Suprapubic skin (tissue), 3 donors: ENCODE measurements around the gene CCDC63.

Experiments used
- CTCF ChIP-seq, 2 donors: fragments of 200-600 bp in 1 of 2; fragments of 450-650 bp in 1 of 2; sonication (generic) in 1 of 2; IDR thresholded peaks; one replicate each; pipeline ENCODE4 v1.5.1; 2016 to 2019; ENCODE audit warnings: antibody characterized with exemption in 2 of 2, mild to moderate bottlenecking in 1 of 2, moderate library complexity in 1 of 2
- POLR2A ChIP-seq, 2 donors: fragments of 450-650 bp; IDR thresholded peaks; one replicate each; pipeline ENCODE4 v1.6.1; 2017; ENCODE audit warnings: antibody characterized with exemption in 2 of 2, mild to moderate bottlenecking in 2 of 2, moderate library complexity in 2 of 2

- TF ChIP-seq POLR2A (IDR thresholded peaks at IDR 0.05) (no peak), CTCF (IDR thresholded peaks at IDR 0.05) (no peak)
These were observed 93.5 kb downstream of the CCDC63 start for GRCh38 chr12:110940296-110940695.
